CD4-positive, alpha-beta T cell treated with Interleukin-15 for 1 hour (primary cell): Measurements from ENCODE around the gene SERPING1.

ENCODE experiments used
- DNase-seq: peaks from one replicate; pipeline ENCODE4 v3.0.0-alpha.2; 2020

SERPING1 gene

GRCh38 chr11:57597916-57598830 is 688 bp downstream of the SERPING1 start:
- no peak for DNase-seq

- DNase-seq: no peak
Measured at GRCh38 chr11:57598831-57599155, 1.3 kb downstream of the SERPING1 start.

- DNase-seq: no peak
Measured at GRCh38 chr11:57599381-57599780, 1.9 kb downstream of the SERPING1 start.

DNA sequence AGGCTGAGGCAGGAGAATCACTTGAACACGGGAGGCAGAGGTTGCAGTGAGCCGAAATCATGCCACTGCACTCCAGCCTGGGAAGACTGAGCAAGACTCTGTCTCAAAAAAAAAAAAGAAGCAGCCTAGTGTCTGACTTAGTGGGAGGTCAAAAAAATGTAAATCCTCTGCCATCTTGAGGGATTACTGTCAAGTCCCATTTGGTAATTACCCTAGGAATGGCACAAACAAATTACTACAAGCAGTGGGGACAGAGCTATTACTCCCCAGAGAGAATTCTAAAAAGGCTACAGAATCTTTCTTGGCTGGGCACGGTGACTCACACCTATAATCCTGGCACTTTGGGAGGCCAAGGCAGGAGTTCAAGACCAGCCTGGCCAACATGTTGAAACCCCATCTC is 3.8 kb downstream of the SERPING1 start:
- no peak for DNase-seq

DNA sequence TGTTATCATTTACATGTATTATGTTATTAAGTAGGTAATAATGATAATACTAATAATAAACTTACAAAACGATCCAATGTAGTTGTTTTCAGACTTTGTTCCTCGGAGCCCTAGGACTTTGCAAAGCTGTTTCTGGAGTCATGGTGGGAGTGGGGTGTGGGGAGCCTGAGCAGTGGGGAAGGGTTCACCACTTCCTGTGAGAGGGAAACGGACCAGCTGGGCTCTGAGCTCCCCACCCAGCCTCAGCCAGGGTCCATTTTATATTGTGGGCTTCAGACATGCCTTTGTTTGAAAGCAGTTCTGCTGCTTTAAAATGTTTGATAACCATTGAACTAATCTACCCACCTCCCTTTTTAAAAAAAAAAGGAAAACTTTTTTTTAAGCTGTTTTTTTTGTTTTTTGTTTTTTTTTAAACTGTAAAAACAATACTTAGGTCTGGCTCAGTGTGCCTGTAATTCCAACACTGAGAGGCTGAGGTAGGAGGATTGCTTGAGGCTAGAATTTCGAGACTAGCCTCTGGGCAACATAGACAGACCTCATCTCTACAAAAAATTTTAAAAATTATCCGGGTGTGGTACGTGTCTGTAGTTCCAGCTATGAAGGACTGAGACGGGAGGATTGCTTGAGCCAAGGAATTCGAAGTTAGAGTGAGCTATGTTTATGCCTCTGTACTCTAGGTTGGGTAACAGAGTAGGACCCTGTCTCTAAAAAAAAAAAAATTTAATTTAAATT is 7.0 kb downstream of the SERPING1 start:
- DNase-seq: no peak

- DNase-seq: no peak
Measured at GRCh38 chr11:57605028-57605420, 7.5 kb downstream of the SERPING1 start.

GRCh38 chr11:57610170-57610569 is 12.7 kb downstream of the SERPING1 start:
- no peak for DNase-seq

DNA sequence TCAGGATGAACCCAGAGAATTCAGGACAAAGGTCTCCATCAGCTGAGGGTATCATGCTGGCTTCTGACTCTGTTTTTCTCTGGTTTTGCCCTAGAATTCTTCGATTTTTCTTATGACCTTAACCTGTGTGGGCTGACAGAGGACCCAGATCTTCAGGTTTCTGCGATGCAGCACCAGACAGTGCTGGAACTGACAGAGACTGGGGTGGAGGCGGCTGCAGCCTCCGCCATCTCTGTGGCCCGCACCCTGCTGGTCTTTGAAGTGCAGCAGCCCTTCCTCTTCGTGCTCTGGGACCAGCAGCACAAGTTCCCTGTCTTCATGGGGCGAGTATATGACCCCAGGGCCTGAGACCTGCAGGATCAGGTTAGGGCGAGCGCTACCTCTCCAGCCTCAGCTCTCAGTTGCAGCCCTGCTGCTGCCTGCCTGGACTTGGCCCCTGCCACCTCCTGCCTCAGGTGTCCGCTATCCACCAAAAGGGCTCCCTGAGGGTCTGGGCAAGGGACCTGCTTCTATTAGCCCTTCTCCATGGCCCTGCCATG is 16.8 kb downstream of the SERPING1 start:
- no peak for DNase-seq

DNA sequence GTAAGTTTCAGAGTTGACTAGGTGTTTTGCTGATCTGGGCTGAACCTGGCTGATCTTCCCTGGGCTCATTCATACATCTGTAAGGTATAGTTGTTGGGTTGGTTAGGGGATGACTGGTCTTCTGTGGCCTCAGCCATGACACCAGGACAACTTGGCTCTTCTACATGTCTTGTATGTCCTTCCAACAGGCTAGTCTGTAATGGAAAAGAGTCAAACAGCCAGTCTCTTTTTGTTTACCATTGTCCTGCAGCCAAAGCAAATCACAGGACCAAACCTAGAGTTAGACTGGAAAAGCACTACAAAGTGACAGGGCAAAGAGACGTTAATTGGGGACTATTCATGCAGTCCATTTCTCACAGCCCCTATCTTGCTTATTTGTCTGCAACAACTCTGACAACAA is 17.8 kb downstream of the SERPING1 start:
- no peak for DNase-seq

DNA sequence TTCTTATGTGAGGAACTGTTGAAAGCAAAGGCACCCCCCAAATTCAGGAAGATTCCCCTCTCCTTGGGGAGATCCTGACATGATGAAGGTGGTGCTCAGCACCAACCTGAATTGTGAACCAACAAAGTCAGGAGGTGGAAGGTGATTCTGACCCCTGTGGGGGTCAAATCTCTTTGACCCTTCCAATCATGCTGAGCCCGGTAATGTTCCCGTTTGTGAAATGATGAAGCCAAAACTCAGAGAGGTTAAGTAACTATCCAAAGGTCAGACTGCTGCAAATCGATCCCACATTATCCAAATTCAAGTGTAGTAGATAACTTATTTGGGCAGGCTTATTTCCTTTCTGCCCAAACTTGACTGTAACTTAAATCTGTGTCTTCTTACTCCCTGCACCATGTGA is 19.1 kb downstream of the SERPING1 start:
- no peak for DNase-seq

- DNase-seq: no peak
Measured at GRCh38 chr11:57618438-57618837, 21.0 kb downstream of the SERPING1 start.

GRCh38 chr11:57619331-57619730 is 21.8 kb downstream of the SERPING1 start:
- no peak for DNase-seq

GRCh38 chr11:57620467-57620866 is 23.0 kb downstream of the SERPING1 start:
- no peak for DNase-seq

DNA sequence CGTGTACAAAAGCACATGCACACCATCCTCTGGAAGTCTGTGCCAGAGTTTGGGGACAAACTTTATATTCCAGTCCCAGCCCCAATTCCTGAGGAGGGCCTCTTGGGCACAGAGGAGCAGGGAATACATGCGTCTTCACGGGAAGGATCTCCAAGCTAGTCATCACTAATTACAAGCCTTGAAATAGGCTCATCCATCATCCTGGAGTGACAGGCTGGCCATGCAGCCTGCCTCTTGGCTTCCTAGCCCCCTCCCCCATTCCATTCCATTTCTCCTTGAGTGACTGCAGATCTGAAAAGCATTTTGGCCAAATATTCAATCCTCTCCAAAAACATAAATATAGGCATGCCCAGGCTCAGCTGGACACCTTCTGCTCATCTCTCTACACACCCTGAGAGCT is 24.8 kb downstream of the SERPING1 start:
- no peak for DNase-seq

DNA sequence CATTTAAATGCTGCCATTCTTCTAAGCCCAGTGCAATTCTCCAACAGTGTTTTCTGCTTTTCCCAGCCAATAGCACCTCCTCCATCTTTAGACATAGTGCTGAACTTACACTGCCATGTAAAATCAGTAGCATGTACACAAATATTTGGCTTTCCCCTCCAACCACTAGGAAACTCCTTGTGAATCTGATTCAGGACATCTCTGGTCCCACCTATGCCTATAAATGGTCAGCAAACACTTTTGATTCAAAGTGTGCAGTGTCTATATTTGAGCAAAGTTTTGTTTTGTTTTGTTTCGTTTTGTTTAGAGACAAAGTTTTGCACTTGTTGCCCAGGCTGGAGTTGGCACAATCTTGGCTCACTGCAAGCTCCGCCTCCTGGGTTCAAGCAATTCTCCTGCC is 27.4 kb downstream of the SERPING1 start:
- no peak for DNase-seq

DNA sequence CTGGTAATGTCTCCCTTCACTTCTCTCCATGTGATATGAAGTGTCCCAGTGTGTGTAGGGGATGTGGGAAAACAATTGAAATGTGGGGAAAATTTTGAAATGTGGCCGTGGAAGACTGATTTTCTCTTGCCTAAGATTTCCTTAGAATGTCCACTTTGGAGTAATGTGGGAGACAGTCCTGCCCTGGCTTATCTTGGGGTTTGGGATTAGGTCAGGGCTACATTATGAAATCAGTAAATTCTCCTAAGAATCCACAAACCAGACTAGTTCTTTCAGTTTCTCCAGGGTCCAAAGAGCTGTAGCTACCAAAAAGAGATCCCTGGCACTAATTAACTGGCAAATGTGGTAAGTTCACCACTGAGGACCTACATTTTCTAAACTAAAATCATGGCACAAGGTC is 29.4 kb downstream of the SERPING1 start:
- no peak for DNase-seq

DNA sequence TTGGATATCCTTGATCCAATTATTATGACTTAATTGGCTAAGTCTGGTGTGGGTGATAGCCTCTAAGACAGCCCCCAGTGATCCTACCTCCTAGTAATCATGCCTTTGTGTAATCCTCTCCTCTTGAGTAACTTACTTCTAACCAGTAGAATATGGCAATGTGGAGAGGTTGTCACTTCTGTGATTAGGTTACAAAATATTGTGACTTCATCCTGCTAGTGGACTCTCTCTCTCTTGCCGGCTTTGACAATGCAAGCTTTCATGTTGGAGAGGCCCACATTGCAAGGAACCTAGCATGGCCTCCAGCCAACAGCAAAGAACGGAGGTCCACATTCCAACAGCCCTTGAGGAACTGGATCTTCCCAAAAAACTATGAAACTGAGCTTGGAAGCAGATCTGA is 32.7 kb downstream of the SERPING1 start:
- no peak for DNase-seq

DNA sequence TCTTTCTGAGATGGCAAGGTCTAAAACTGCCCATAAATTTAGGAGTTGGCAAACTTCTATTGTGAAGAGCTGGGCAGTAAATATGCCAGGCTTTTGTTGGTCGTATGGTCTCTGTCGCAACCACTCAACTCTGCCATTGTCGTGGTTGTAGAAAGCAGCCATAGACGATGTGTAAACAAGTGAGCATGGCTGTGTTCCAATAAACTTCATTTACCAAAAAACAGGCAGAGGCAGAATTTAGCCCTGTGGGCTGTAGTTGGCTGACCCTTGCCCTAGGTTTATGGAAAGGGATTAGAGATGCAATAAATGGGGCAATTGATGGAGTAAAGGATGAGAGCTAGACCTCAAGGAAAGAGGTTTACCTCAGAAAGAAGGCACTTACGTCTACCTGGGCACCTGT is 34.6 kb downstream of the SERPING1 start:
- no peak for DNase-seq

DNA sequence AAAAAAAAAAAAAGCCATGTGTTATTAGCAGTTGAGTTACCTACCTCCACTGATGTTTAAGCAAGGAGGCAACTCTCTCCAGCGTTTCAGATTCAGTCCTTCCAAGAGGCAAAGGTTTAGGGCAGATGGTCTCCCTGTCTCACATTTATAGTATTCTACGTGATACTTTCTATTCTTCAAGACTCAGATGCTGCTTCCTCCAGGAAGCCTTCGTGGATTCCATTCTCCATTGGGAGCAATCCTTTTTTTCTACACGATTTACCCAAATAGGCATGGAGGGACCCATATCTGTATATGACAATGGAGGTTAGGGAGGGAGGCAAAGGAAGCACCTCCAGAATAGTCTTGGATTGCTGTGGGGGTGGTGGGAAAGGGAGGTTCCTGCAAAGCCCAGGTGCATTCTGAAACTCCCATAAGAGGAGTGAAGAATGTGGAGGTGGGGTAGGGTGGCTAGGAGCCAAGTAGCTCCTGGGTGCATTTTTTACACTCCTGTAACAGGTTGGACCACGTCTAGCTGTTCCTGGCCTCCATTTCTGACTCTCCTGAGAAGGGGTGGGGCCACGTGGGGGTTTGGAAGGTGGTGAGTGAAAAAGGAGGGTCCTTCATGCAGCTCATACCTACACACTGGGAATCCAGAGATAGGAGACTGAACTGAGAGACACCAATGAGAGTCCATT is 36.0 kb downstream of the SERPING1 start:
- no peak for DNase-seq

GRCh38 chr11:57634311-57634710 is 36.8 kb downstream of the SERPING1 start:
- DNase-seq: no peak

DNA sequence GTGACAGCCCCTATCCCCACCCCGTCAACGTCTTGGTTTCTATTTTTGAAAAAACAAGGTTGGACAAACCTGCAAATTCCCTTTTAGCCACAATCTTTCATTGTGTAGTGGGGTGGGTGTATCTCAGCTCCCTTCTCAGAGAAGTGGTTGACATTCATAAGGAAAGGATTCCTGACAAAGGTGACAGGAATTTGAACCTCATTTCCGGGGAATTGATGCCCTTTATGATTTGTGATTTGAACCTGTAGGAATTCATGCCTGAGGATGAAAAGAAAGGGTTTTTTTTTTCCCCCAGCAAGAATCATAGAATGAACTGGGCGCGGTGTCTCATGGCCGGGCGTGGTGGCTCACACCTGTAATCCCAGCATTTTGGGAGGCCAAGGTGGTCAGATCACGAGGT is 37.8 kb downstream of the SERPING1 start:
- DNase-seq: no peak

- no peak for DNase-seq
Measured at GRCh38 chr11:57637626-57638004, 40.1 kb downstream of the SERPING1 start.

- DNase-seq: no peak
Measured at GRCh38 chr11:57638005-57638781, 40.7 kb downstream of the SERPING1 start.
